Endothelial cell of umbilical vein (primary cell): ENCODE data around the gene NEURL2. TPM values are rescaled to one million over a fixed set of nuclear protein-coding genes. Genes with fewer than 3 reads are reported as not detected.
"Not testable (repeated sequence)": the region's sequence is repeated elsewhere in the genome, so short reads cannot be mapped to it uniquely, and the experiment has no call there.

Source experiments
- BruUV-seq: library from RNA; stranded (reverse); fragments of 400-500 nt; replicated peaks from 2 replicates; lab custom pipeline; 2021; lab: Mats Ljungman, UMichigan
- CTCF ChIA-PET: fragments of 300-600, 350-600 bp; sonication (Branson Sonifier 250); formaldehyde crosslinking; loops from one replicate; lab custom pipeline; 2021; ENCODE audit warnings: antibody characterized with exemption, inconsistent platforms; lab: Charles Lee
- POLR2A ChIA-PET: fragments of 300-600, 350-600 bp; sonication (Branson Sonifier 250); formaldehyde crosslinking; loops from one replicate; lab custom pipeline; 2021; ENCODE audit warnings: antibody characterized with exemption, inconsistent platforms; lab: Charles Lee
- DNase-seq: peaks from one replicate; pipeline ENCODE4 v3.0.0-alpha.2; 2011; ENCODE audit warnings: low read depth, low spot score
- FAIRE-seq: peaks from 2 replicates; lab custom pipeline; 2011; peaks lifted over from hg19 to GRCh38; lab: Jason Lieb, UNC
- H2AFZ ChIP-seq: 2 replicates; pipeline ENCODE4 v1.6.0; 2012; ENCODE audit warnings: low read depth, low read length, control low read depth, inconsistent platforms
- H3K27ac ChIP-seq: 2 replicates; pipeline ENCODE4 v1.5.1; 2011; ENCODE audit warnings: low read depth, mild to moderate bottlenecking, control low read depth, low read length, moderate library complexity; ENCODE audit not compliant: insufficient read depth
- H3K27me3 ChIP-seq, 2 experiments: 2 replicates each; pipeline versions ENCODE4 v1.6.0 to v1.6.1; 2011; ENCODE audit warnings: low read length in 2 of 2, mixed read lengths in 1 of 2; ENCODE audit not compliant: control insufficient read depth in 2 of 2, insufficient read depth in 2 of 2
- H3K36me3 ChIP-seq, 2 experiments: 2 replicates in 1 of 2; 3 replicates in 1 of 2; pipeline ENCODE4 v1.5.1; 2011; ENCODE audit warnings: low read length in 2 of 2, mild to moderate bottlenecking in 1 of 2, moderate library complexity in 1 of 2; ENCODE audit not compliant: control insufficient read depth in 2 of 2, insufficient read depth in 2 of 2; ENCODE audit errors: extremely low read depth in 1 of 2
- H3K4me1 ChIP-seq: 3 replicates; pipeline ENCODE4 v1.5.1; 2011; ENCODE audit warnings: mild to moderate bottlenecking, low read length; ENCODE audit not compliant: control insufficient read depth, insufficient read depth; ENCODE audit errors: extremely low read depth
- H3K4me2 ChIP-seq: 2 replicates; pipeline ENCODE4 v1.6.1; 2011; ENCODE audit warnings: low read length, control low read depth, mixed read lengths; ENCODE audit not compliant: insufficient read depth
- H3K4me3 ChIP-seq, 3 experiments: fragments of 200-600 bp in 1 of 3; sonication (generic), shearing (Covaris generic) in 1 of 3; replicated peaks in 1 of 3; 2 replicates each; pipeline ENCODE4 v1.5.1; 2011 to 2016; ENCODE audit warnings: control low read depth in 3 of 3, low read length in 3 of 3, mild to moderate bottlenecking in 2 of 3, inconsistent platforms in 1 of 3, low read depth in 1 of 3, moderate library complexity in 1 of 3; ENCODE audit not compliant: insufficient read depth in 1 of 3
- H3K79me2 ChIP-seq: 2 replicates; pipeline ENCODE4 v1.6.0; 2012; ENCODE audit warnings: low read length, inconsistent platforms; ENCODE audit not compliant: control insufficient read depth, insufficient read depth
- H3K9ac ChIP-seq: replicated peaks from 2 replicates; pipeline ENCODE3; 2011; ENCODE audit warnings: low read length, control low read depth; ENCODE audit not compliant: insufficient read depth; ENCODE audit errors: extremely low read depth
- H3K9me1 ChIP-seq: replicated peaks from 3 replicates; pipeline ENCODE4 v1.6.0; 2011; ENCODE audit warnings: mild to moderate bottlenecking, low read length; ENCODE audit not compliant: control insufficient read depth, insufficient read depth; ENCODE audit errors: extremely low read depth
- H3K9me3 ChIP-seq: replicated peaks from 2 replicates; pipeline ENCODE4 v1.5.1; 2012; ENCODE audit warnings: low read length, inconsistent platforms; ENCODE audit not compliant: control insufficient read depth, insufficient read depth
- H4K20me1 ChIP-seq: replicated peaks from 2 replicates; pipeline ENCODE3; 2011; ENCODE audit warnings: mild to moderate bottlenecking, low read length; ENCODE audit not compliant: control insufficient read depth, insufficient read depth; ENCODE audit errors: extremely low read depth
- CTCF ChIP-seq, 2 donors: IDR thresholded peaks; 1 replicate in 1 of 2; 2 replicates in 1 of 2; pipeline ENCODE4 v1.5.1; 2011; ENCODE audit warnings: low read length in 2 of 2, mild to moderate bottlenecking in 2 of 2, moderate library complexity in 2 of 2, control low read depth in 1 of 2, inconsistent platforms in 1 of 2, low read depth in 1 of 2; ENCODE audit not compliant: insufficient read depth in 1 of 2; ENCODE audit errors: extremely low read depth in 1 of 2
- EZH2 ChIP-seq: IDR thresholded peaks from 2 replicates; pipeline ENCODE4 v1.6.1; 2012; ENCODE audit warnings: borderline replicate concordance, low read depth, mild to moderate bottlenecking, moderate library complexity, low read length, inconsistent platforms; ENCODE audit not compliant: severe bottlenecking
- FOS ChIP-seq: IDR thresholded peaks from 2 replicates; pipeline ENCODE4 v1.6.1; 2011; ENCODE audit warnings: mild to moderate bottlenecking, low read length, moderate library complexity, borderline replicate concordance; ENCODE audit not compliant: insufficient read depth
- GATA2 ChIP-seq: IDR thresholded peaks from 2 replicates; pipeline ENCODE4 v1.7.0; 2011; ENCODE audit warnings: low read depth, mild to moderate bottlenecking, moderate library complexity, mixed read lengths, low read length; ENCODE audit not compliant: insufficient read length, insufficient read depth
- JUN ChIP-seq: IDR thresholded peaks from 2 replicates; pipeline ENCODE4 v1.6.1; 2011; ENCODE audit warnings: borderline replicate concordance, low read depth; ENCODE audit not compliant: insufficient read length, insufficient read depth
- MAX ChIP-seq: IDR thresholded peaks from 2 replicates; pipeline ENCODE4 v1.6.1; 2011; ENCODE audit not compliant: insufficient read depth, insufficient read length
- MYC ChIP-seq: IDR thresholded peaks from one replicate; pipeline ENCODE4 v1.6.1; 2011; ENCODE audit warnings: mild to moderate bottlenecking, low read depth, low read length
- POLR2A ChIP-seq: IDR thresholded peaks from 2 replicates; pipeline ENCODE4 v1.6.1; 2012; ENCODE audit warnings: low read depth, mild to moderate bottlenecking, control low read depth, low read length
- POLR2AphosphoS5 ChIP-seq: IDR thresholded peaks from 2 replicates; pipeline ENCODE4 v1.6.1; 2012; ENCODE audit warnings: low read depth, mild to moderate bottlenecking, control low read depth, low read length, moderate library complexity; ENCODE audit not compliant: insufficient read depth
- dilution Hi-C: fragments of 300-500 bp; cut with MboI; formaldehyde crosslinking; loops from one replicate; pipeline ENCODE4 v1.15.0; 2019; ENCODE audit warnings: low sequenced_read_pairs; ENCODE audit not compliant: extremely low pct_ligation_motif_present
- intact Hi-C: fragments of 100-400 bp; cut with micrococcal nuclease; formaldehyde crosslinking; loops from one replicate; pipeline ENCODE4 v1.10.0; 2022
- polyA plus RNA-seq, 4 experiments: library from polyadenylated mRNA; depleted of rRNA in 3 of 4; stranded (reverse) in 3 of 4; unstranded in 1 of 4; fragments of >200 nt; gene quantifications; 2 replicates each; pipeline versions ENCODE4 v1.2.1 to v1.2.3, GENCODE V29; 2011 to 2012; ENCODE audit warnings: missing spikeins in 1 of 4
- total RNA-seq: library from RNA; stranded (reverse); gene quantifications from 2 replicates; pipeline ENCODE4 v1.2.3, GENCODE V29; 2021

The NEURL2 gene
- total and polyA plus RNA-seq, 2 donors (not counting 3 experiments of a cell fraction or from before 2014, with no cell fraction given), result 2.8 to 5.4 TPM

DNA sequence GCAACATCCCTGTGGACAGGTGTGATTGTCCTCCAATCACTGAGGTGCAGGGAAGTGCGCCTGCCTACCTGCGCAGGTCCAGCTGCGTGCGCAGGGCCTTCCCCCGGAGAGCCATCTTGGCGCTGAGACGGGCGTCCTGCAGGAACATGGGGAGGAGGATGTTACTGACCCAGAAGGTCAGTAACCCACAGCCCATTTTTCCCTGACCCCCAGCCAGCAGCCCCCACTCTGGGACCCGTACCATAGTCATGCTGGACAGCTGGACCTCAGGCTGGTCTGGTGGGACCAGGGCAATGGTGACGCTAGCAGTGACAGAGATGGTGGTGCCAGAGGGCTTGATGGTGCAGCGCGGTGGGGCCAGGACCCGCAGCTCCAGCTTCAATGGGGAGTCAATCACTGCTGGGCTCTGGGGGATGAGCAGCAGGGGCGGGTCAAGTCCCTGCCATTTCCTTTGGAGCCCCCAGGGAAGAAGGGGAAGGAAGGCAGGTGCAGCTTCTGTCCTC lies 11.2 kb upstream of the NEURL2 start:
- ChIA-PET CTCF (interaction anchor here (1.3 kb wide), 1 partner anchor 12 kb away, joined by 3 read pairs; no protein-coding TSS in a partner anchor), POLR2A (interaction anchor here (0.6 kb wide), 1 partner anchor 22 kb away, joined by 3 read pairs; no protein-coding TSS in a partner anchor)
- no peaks in the 10 kb centered on the region for H3K4me1 ChIP-seq
- no peak overlapping the region for H3K9ac ChIP-seq
- TF ChIP-seq MYC, result no peak
- no peak for TF ChIP-seq POLR2AphosphoS5
- no peak for TF ChIP-seq CTCF (IDR thresholded peaks at IDR 0.05; ENCODE audit: extremely low read depth in 1 of 2, insufficient read depth in 1 of 2, low read depth in 1 of 2, low read length in 2 of 2)
- TF ChIP-seq EZH2, result no peak
- no peak for TF ChIP-seq POLR2A
- TF ChIP-seq JUN, result no peak
- TF ChIP-seq MAX, result no peak
- no peak for TF ChIP-seq FOS
- no peak for TF ChIP-seq GATA2
- no peaks in the 10 kb centered on the region for H3K9me3 ChIP-seq
- dilution Hi-C loops, result no loop called here
- H3K79me2 ChIP-seq, result no peaks in the 10 kb centered on the region
- H3K27ac ChIP-seq, result no peak overlapping the region
- H3K27me3 ChIP-seq, result no peaks in the 10 kb centered on the region
- BruUV-seq, result no TSS peak
- FAIRE-seq (no peak), DNase-seq (no peak)
- peaks cover 0 to 23% of the 10 kb centered on the region in 2 experiments for H3K36me3 ChIP-seq
- no peaks in the 10 kb centered on the region for H3K9me1 ChIP-seq
- H3K4me3 ChIP-seq, result no peak overlapping the region
- no peak overlapping the region for H3K4me2 ChIP-seq
- intact Hi-C loops, result no loop called here
- no peak overlapping the region for H2AFZ ChIP-seq
- no peaks in the 10 kb centered on the region for H4K20me1 ChIP-seq

DNA sequence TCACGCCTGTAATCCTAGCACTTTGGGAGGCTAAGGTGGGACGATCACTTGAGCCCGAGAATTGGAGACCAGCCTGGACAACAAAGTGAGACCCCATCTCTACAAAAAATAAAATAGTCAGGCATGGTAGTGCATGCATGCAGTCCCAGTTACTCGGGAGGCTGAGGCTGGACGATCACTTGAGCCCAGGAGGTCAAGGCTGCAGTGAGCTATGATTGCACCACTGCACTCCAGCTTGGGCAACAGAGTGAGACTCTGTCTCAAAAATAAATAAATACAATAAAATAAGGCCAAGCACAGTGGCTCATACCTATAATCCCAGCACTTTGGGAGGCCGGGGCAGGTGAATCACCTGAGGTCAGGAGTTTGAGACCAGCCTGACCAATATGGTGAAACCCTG lies 10.3 kb upstream of the NEURL2 start:
- dilution Hi-C loops, H4K20me1 ChIP-seq, H3K9me1 ChIP-seq, H3K4me3 ChIP-seq, POLR2A ChIA-PET, intact Hi-C loops, H3K4me2 ChIP-seq, FAIRE-seq, H3K9me3 ChIP-seq, H2AFZ ChIP-seq, BruUV-seq, H3K9ac ChIP-seq, H3K79me2 ChIP-seq, H3K27me3 ChIP-seq, H3K27ac ChIP-seq, DNase-seq, H3K4me1 ChIP-seq: not testable (repeated sequence)
- H3K36me3 ChIP-seq, result peaks cover 4 to 27% of the 10 kb centered on the region in 2 experiments
- CTCF ChIA-PET, result interaction anchor here (0.9 kb wide), 1 partner anchor 11 kb away, joined by 3 read pairs; no protein-coding TSS in a partner anchor
